ENCODE measurements around the gene IMP4.

IMP4 gene

DNA sequence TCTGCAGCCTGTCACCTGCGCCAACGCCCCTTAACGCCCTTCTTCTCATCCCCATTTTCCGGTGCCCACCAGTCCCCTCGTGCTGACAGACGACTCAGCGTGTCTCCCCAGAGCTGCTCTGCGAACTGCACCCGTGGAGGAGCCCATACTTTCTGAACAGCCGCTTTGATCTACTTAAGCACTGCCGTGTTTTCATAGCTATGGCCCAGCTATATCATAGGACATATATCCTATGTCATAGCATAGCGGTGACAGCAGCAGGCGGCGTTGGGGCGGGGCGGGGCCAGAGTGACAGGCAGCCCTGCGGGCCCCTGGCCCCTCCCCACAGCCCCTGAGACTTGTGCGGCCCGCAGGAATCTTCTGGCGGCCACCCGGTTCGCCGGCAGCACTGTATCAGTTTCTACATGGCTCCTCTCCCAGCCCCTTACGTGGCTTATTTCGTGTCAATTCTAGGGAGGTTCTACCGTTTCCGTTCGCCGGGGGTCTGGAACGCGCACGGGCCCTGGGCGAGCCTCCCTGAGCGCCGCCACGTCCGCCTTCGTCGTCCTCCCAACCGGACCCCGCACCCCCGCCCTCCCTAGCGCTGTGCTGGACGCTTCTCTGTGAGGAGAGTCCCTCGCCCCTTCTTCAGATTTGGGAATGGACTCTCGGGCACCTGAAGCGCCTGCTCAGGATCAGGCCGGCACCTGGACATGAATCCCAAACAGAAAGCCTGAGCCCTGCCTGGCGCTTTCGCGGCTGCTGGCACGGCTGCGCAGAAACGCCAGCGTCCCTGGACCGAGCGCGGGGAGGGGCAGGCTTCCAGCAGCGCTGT is 48.6 kb downstream of the IMP4 start (continued):
- TF ChIP-seq, protein P1, sequence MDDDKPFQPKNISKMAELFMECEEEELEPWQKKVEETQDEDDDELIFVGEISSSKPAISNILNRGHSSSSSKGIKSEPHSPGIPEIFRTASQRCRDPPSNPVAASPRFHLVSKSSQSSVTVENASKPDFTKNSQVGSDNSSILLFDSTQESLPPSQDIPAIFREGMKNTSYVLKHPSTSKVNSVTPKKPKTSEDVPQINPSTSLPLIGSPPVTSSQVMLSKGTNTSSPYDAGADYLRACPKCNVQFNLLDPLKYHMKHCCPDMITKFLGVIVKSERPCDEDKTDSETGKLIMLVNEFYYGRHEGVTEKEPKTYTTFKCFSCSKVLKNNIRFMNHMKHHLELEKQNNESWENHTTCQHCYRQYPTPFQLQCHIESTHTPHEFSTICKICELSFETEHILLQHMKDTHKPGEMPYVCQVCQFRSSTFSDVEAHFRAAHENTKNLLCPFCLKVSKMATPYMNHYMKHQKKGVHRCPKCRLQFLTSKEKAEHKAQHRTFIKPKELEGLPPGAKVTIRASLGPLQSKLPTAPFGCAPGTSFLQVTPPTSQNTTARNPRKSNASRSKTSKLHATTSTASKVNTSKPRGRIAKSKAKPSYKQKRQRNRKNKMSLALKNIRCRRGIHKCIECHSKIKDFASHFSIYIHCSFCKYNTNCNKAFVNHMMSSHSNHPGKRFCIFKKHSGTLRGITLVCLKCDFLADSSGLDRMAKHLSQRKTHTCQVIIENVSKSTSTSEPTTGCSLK (tag by site-specific recombination; IDR thresholded peaks at IDR 0.05) = no peak

DNA sequence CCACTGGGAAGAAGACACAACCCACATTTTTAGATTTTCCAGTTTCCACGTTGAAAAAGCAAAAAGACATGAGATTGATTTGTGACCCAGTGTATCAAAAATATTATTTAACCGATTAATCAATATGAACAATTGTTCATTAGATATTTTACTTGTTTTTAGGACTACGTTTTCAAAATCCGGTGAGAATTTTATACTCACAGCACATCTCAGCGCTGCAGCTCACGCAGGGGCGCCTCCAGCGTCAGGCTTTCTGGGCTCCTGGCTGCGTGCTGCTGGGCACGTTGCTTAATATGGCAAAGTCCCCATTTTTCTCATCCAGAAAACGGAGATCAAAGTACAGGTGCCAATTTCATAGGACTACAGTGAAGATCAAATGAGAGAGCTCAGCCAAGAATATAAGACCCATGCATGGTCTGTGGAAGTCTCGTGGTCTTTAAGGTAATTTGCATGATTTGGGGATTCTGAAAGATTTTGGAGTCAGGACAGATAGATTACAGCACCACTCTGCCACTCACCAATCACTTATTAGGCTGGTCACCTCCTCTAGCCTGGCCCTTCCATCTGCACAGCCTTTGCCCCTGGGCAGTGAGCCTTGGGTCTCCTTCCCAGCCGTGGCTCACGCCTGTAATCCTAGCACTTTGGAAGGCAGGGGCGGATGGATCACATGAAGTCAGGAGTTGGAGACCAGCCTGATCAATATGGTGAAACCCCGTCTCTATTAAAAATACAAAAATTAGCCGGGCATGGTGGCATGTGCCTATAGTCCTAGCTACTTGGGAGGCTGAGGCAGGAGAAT is 49.4 kb downstream of the IMP4 start:
- TF ChIP-seq ZBTB17 (tag by site-specific recombination; IDR thresholded peaks at IDR 0.05) = peak; percentile 42; the same call in 1 of the 2 replicates
- TF ChIP-seq ZNF426 (tag by site-specific recombination; IDR thresholded peaks at IDR 0.05) = no peak
- peak; percentile 58; the same call in 1 of the 2 replicates for TF ChIP-seq ZNF335 (tag by site-specific recombination; conservative IDR thresholded peaks at IDR 0.05)
- peak; percentile 60 for TF ChIP-seq ZIC2 (tag by site-specific recombination; IDR thresholded peaks at IDR 0.05)
- peak overlapping the region; percentile 66; the same call in 1 of the 2 replicates for H3K27ac ChIP-seq (ENCODE audit: extremely low read depth, low read depth, low read length)
- peak overlapping the region; percentile 51 for H3K4me3 ChIP-seq (ENCODE audit: low read depth, low read length)
- ChIA-PET CTCF (interaction anchor here (0.6 to 4.7 kb wide), 2 partner anchors 19 to 29 kb away, joined by 5 to 17 read pairs; no protein-coding TSS in a partner anchor), POLR2A (interaction anchor here (2.0 kb wide), 1 partner anchor 50 kb away, joined by 6 read pairs; the partner anchor contains the start of gene IMP4)
- no peaks in the 10 kb centered on the region for H3K9me3 ChIP-seq (ENCODE audit: control insufficient read depth, insufficient read depth, low read depth, low read length)
- H3K4me1 ChIP-seq (ENCODE audit: control insufficient read depth, insufficient read depth, low read length) = no peaks in the 10 kb centered on the region
- no peaks in the 10 kb centered on the region for H3K36me3 ChIP-seq (ENCODE audit: control insufficient read depth in 2 of 2, insufficient read depth in 1 of 2, low read length in 2 of 2)

DNA sequence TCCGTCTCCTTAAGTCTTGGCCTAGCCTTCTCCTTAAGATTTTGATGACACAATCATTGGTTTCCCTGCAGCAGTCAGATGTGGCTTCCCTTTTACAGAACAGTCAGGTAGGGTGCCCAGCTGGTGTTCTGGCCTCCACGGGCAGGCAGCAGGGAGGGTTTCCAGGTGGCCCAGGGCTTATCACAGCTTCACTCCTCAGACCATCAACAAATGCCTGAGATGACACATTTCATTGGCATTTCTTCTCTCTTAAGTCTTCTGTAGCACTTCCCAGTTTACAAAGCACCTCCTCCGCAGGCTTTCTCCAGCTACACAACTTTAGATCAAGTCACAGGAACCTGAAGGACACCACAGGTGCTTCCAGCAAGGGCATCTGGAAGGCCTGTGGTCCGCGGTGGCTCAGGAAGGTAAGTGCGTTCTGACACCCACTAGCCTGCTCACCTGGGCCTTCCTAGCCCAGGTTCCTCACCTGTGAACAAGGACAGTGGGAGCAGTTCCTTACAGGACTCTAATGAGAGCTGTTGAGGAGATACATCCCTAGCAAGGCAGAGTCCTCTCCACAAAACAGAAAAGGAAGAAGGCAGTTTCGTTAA is 50.7 kb downstream of the IMP4 start:
- Histone ChIP-seq H3K27ac (ENCODE audit: extremely low read depth, low read depth, low read length) (no peak overlapping the region), H3K36me3 (ENCODE audit: control insufficient read depth in 2 of 2, insufficient read depth in 1 of 2, low read length in 2 of 2) (no peaks in the 10 kb centered on the region), H3K4me1 (ENCODE audit: control insufficient read depth, insufficient read depth, low read length) (no peaks in the 10 kb centered on the region), H3K9me3 (ENCODE audit: control insufficient read depth, insufficient read depth, low read depth, low read length) (no peaks in the 10 kb centered on the region), H3K4me3 (ENCODE audit: low read depth, low read length) (no peak overlapping the region)
- ChIA-PET POLR2A (interaction anchor here (0.6 kb wide), 1 partner anchor 16 kb away, joined by 4 read pairs; no protein-coding TSS in a partner anchor), CTCF (interaction anchor here (0.7 kb wide), 1 partner anchor 862 kb away, joined by 4 read pairs; no protein-coding TSS in a partner anchor)
- TF ChIP-seq ZNF184 (tag by site-specific recombination; IDR thresholded peaks at IDR 0.05) (no peak), ZIC2 (tag by site-specific recombination; IDR thresholded peaks at IDR 0.05) (peak; percentile 78)
